Measurements from ENCODE around the gene KRTAP10-10.

Gene KRTAP10-10

GRCh38 chr21:44613386-44614155, 23.6 kb upstream of the KRTAP10-10 start:
- no peaks in the 10 kb centered on the region for H3K27me3 Mint-ChIP-seq
- H3K9me3 Mint-ChIP-seq, result peaks cover 24% of the 10 kb centered on the region
- H3K36me3 Mint-ChIP-seq (ENCODE audit: low read depth), result peaks cover 3% of the 10 kb centered on the region
- no peak for DNase-seq
- no peak overlapping the region for H3K4me3 Mint-ChIP-seq
- H3K4me1 Mint-ChIP-seq, result peaks cover 24% of the 10 kb centered on the region
- no peak for ATAC-seq
- no peak overlapping the region for H3K27ac Mint-ChIP-seq

- Mint-ChIP-seq H3K9me3 (peaks cover 25% of the 10 kb centered on the region), H3K27me3 (no peaks in the 10 kb centered on the region), H3K4me3 (no peak overlapping the region), H3K27ac (no peak overlapping the region), H3K36me3 (ENCODE audit: low read depth) (peaks cover 9% of the 10 kb centered on the region), H3K4me1 (peaks cover 30% of the 10 kb centered on the region)
- ATAC-seq, result no peak
- DNase-seq, result no peak
Measured at GRCh38 chr21:44614161-44614631, 23.0 kb upstream of the KRTAP10-10 start.

GRCh38 chr21:44614961-44615391, 22.2 kb upstream of the KRTAP10-10 start:
- ATAC-seq (no peak), DNase-seq (no peak)
- Mint-ChIP-seq H3K9me3 (peaks cover 25% of the 10 kb centered on the region), H3K27ac (no peak overlapping the region), H3K36me3 (ENCODE audit: low read depth) (peaks cover 14% of the 10 kb centered on the region), H3K27me3 (no peaks in the 10 kb centered on the region), H3K4me1 (peaks cover 37% of the 10 kb centered on the region), H3K4me3 (no peak overlapping the region)

- Mint-ChIP-seq H3K9me3 (peaks cover 28% of the 10 kb centered on the region), H3K27me3 (no peaks in the 10 kb centered on the region), H3K27ac (no peak overlapping the region), H3K4me3 (no peak overlapping the region), H3K4me1 (peaks cover 37% of the 10 kb centered on the region), H3K36me3 (ENCODE audit: low read depth) (peaks cover 16% of the 10 kb centered on the region)
- ATAC-seq (no peak), DNase-seq (no peak)
Measured at GRCh38 chr21:44615466-44615865, 21.7 kb upstream of the KRTAP10-10 start.

- Mint-ChIP-seq H3K9me3 (peaks cover 33% of the 10 kb centered on the region), H3K4me1 (peaks cover 37% of the 10 kb centered on the region), H3K4me3 (no peak overlapping the region), H3K27me3 (no peaks in the 10 kb centered on the region), H3K27ac (no peak overlapping the region), H3K36me3 (ENCODE audit: low read depth) (peaks cover 21% of the 10 kb centered on the region)
- ATAC-seq, result no peak
- DNase-seq, result no peak
Measured at GRCh38 chr21:44615911-44616590, 21.1 kb upstream of the KRTAP10-10 start.

- ATAC-seq (no peak), DNase-seq (no peak)
- Mint-ChIP-seq H3K9me3 (peaks cover 29% of the 10 kb centered on the region), H3K27me3 (no peaks in the 10 kb centered on the region), H3K4me3 (no peak overlapping the region), H3K27ac (no peak overlapping the region), H3K36me3 (ENCODE audit: low read depth) (peaks cover 21% of the 10 kb centered on the region), H3K4me1 (peaks cover 37% of the 10 kb centered on the region)
Measured at GRCh38 chr21:44616591-44616926, 20.6 kb upstream of the KRTAP10-10 start.

- peaks cover 21% of the 10 kb centered on the region for H3K36me3 Mint-ChIP-seq (ENCODE audit: low read depth)
- ATAC-seq (no peak), DNase-seq (no peak)
- no peak overlapping the region for H3K27ac Mint-ChIP-seq
- peaks cover 27% of the 10 kb centered on the region for H3K9me3 Mint-ChIP-seq
- H3K4me1 Mint-ChIP-seq, result peaks cover 37% of the 10 kb centered on the region
- H3K27me3 Mint-ChIP-seq, result no peaks in the 10 kb centered on the region
- no peak overlapping the region for H3K4me3 Mint-ChIP-seq
Measured at GRCh38 chr21:44617071-44617501, 20.1 kb upstream of the KRTAP10-10 start.

- Mint-ChIP-seq H3K27ac (peak overlapping the region; percentile 88), H3K9me3 (peaks cover 39% of the 10 kb centered on the region), H3K36me3 (ENCODE audit: low read depth) (peaks cover 23% of the 10 kb centered on the region), H3K4me1 (peaks cover 37% of the 10 kb centered on the region), H3K4me3 (peak overlapping the region; percentile 34), H3K27me3 (no peaks in the 10 kb centered on the region)
- DNase-seq, result no peak
- ATAC-seq, result peak; percentile 34
Measured at GRCh38 chr21:44618504-44618903, 18.7 kb upstream of the KRTAP10-10 start.

- H3K36me3 Mint-ChIP-seq (ENCODE audit: low read depth), result peaks cover 24% of the 10 kb centered on the region
- peak; percentile 22 for DNase-seq
- peaks cover 43% of the 10 kb centered on the region for H3K9me3 Mint-ChIP-seq
- peak overlapping the region; percentile 88 for H3K27ac Mint-ChIP-seq
- peak overlapping the region; percentile 34 for H3K4me3 Mint-ChIP-seq
- H3K4me1 Mint-ChIP-seq, result peaks cover 37% of the 10 kb centered on the region
- H3K27me3 Mint-ChIP-seq, result no peaks in the 10 kb centered on the region
- peak; percentile 84 for ATAC-seq
Measured at GRCh38 chr21:44618909-44619308, 18.2 kb upstream of the KRTAP10-10 start.

- Mint-ChIP-seq H3K9me3 (peaks cover 53% of the 10 kb centered on the region), H3K4me1 (peaks cover 37% of the 10 kb centered on the region), H3K27ac (no peak overlapping the region), H3K27me3 (no peaks in the 10 kb centered on the region), H3K36me3 (ENCODE audit: low read depth) (peaks cover 30% of the 10 kb centered on the region), H3K4me3 (no peak overlapping the region)
- ATAC-seq (no peak), DNase-seq (no peak)
Measured at GRCh38 chr21:44619886-44620285, 17.3 kb upstream of the KRTAP10-10 start.

GRCh38 chr21:44623575-44623974, 13.6 kb upstream of the KRTAP10-10 start:
- Mint-ChIP-seq H3K27me3 (no peaks in the 10 kb centered on the region), H3K4me1 (peaks cover 18% of the 10 kb centered on the region), H3K36me3 (ENCODE audit: low read depth) (peaks cover 30% of the 10 kb centered on the region), H3K9me3 (peaks cover 52% of the 10 kb centered on the region), H3K27ac (no peak overlapping the region), H3K4me3 (no peak overlapping the region)
- DNase-seq, result no peak
- no peak for ATAC-seq

- Mint-ChIP-seq H3K4me3 (no peak overlapping the region), H3K36me3 (ENCODE audit: low read depth) (peaks cover 13% of the 10 kb centered on the region), H3K9me3 (peaks cover 41% of the 10 kb centered on the region), H3K4me1 (peaks cover 22% of the 10 kb centered on the region), H3K27me3 (no peaks in the 10 kb centered on the region), H3K27ac (no peak overlapping the region)
- DNase-seq, result no peak
- ATAC-seq, result no peak
Measured at GRCh38 chr21:44625756-44626155, 11.4 kb upstream of the KRTAP10-10 start.

GRCh38 chr21:44626262-44626661, 10.9 kb upstream of the KRTAP10-10 start:
- H3K9me3 Mint-ChIP-seq, result peaks cover 45% of the 10 kb centered on the region
- H3K27ac Mint-ChIP-seq, result no peak overlapping the region
- peaks cover 17% of the 10 kb centered on the region for H3K36me3 Mint-ChIP-seq (ENCODE audit: low read depth)
- DNase-seq (no peak), ATAC-seq (no peak)
- H3K27me3 Mint-ChIP-seq, result no peaks in the 10 kb centered on the region
- H3K4me1 Mint-ChIP-seq, result peaks cover 23% of the 10 kb centered on the region
- no peak overlapping the region for H3K4me3 Mint-ChIP-seq

GRCh38 chr21:44626673-44627143, 10.4 kb upstream of the KRTAP10-10 start, which contains the start of gene KRTAP10-9:
Gene KRTAP10-9 (plus strand): TSS chr21:44627093. CDS start chr21:44627172, 79 bp downstream.
- Mint-ChIP-seq H3K27ac (no peak within 1 kb of the TSS), H3K36me3 (ENCODE audit: low read depth) (peaks cover 19% of the 10 kb centered on the region), H3K27me3 (no peaks in the 10 kb centered on the region), H3K4me3 (no peak within 1 kb of the TSS), H3K9me3 (peaks cover 49% of the 10 kb centered on the region), H3K4me1 (peaks cover 23% of the 10 kb centered on the region)
- ATAC-seq (no peak), DNase-seq (no peak)

All from activated naive CD8-positive, alpha-beta T cell treated with anti-CD3 and anti-CD28 coated beads, Interleukin-2, amount 50 U/mL, for 24 hours (primary cell).